Iris pigment epithelial cell (primary cell): Measurements from ENCODE around the gene AREL1.
A peak's percentile ranks its signal among the peaks of the same experiment; 100 is the strongest.

Source experiments
- DNase-seq: peaks from one replicate; pipeline ENCODE4 v3.0.0-alpha.2; 2011; ENCODE audit warnings: low read depth

AREL1 gene

DNA sequence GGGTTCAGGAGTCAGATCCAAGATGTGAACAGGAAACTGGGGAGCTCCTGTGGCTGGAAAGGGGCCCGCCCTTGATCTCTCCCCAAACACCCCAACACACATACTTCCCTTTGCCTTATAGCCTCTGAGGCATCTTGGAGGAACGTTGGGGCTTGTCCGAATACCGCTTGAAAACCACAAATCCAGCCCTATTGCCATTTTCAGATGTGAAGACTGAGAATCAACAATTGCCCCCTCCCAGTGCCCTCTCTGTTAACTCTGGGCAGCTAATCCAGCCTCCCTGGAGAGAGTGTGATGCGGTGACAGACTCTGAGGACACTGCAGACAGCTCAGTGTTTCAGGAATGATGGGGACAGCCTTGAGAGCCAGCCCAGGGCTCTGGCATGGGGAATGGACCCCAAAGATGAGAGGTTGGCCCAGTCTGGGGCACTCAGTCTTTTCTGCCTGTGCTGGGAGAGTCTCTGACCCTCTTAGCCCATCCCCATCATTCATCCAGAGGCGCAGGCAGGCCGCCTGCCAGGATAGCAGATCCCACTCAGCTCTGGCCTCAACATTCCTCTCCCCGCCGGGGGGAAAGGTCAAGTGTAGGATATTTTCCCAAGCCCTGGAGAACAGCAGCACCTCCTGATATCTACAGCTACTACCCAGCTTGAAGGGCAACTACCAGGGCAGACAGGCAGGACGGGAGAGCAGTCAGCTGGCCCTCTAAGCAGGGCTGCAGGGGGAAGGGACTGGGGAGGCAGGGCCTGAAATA, 76.3 kb downstream of the AREL1 start:
- peak; percentile 56 for DNase-seq

DNA sequence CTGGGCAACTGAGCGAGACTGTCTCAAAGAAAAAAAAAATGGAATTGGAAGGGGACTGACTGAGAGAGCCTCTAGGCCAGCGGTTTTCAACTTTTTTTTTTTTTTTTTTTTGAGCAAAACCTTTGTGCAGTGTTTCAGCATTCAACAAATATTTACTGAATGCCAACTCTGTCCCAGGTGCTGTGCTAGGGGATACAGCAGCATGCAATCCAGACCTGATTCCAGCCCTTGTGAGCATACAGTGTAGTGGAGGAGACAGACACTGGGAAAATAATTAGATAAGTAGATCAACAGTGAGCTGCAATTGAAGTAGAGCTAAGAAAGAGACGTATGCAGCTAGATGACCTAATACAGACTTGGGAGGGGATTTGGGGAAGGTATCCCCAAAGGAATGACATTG, 77.0 kb downstream of the AREL1 start:
- DNase-seq: no peak

DNA sequence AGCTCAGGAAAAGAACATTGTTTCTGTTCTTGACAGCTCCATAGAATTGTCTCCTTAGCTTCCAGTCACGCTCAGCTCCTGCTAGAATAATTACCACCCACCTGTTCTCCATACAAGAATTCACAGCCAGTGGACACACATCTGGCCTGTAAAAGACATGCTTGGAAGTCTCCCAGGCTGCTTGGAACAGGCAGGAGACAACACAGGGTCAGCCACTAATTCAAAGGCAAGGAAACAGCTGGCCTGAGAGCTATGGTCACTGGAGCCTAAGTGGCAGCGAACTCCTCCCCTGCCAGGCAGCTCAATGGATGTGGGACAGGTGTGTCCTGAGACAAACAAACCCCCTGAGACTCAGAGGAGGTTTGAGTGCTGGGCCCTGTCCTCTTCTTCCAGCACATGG, 77.9 kb downstream of the AREL1 start:
- DNase-seq: no peak

DNA sequence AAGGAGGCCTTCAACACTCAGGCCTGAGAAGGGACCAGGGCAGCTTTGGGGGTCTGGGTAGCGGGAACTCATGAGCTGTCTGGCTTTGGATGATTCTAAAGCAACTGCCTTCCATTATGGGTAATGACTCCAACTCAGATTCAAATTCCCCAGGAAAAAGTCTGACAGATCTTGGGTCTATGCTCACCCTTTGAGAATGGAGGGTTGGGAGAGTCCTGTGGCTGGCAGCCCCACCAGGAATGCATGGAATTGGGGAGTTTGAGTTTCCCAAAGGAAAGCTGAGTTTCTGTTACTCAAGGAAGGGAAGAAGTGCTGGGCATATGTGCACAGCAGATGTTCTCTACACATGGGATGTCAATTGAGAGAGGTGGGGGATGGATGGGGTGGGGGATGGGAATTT, 78.4 kb downstream of the AREL1 start:
- DNase-seq: no peak

DNA sequence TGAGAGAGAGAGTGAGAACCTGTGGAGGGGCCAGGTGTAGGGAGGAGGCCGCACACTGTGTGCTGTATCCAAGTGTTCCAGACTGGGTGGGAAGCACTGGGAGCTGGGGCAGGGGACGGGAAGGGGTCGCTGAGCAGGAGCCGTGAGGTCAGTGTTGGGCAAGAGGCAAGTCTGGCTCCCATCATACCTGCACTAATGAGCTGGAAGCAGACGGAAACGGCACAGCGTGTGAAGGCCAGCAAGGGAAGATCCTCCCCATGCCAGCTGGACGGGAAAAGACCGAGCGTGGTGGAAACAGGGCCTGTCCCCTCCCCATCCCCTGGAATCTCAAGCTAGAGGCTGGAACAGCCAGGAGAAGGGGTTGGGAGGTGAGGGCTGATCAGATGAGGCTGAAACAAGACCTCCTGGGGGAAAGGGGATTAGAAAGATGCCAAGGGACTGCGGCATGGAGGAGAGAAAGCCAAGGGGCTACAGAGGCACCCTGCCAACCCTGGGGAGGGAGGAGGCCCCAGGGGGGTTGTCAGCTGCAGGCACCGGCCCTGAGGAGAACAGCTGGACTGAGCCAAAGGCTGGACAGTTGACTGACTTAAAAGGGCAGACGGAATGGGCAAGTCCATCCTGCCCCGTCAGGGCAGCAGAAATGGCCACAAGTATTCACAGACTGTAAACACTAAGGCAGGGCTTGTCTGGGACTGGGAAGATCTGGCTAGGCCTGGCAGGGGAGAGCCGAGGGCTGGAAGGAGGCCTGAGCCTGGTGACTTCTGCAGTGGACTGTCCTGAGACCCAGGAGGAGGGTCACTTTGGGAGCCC, 81.8 kb downstream of the AREL1 start:
- peak; percentile 52 for DNase-seq

DNA sequence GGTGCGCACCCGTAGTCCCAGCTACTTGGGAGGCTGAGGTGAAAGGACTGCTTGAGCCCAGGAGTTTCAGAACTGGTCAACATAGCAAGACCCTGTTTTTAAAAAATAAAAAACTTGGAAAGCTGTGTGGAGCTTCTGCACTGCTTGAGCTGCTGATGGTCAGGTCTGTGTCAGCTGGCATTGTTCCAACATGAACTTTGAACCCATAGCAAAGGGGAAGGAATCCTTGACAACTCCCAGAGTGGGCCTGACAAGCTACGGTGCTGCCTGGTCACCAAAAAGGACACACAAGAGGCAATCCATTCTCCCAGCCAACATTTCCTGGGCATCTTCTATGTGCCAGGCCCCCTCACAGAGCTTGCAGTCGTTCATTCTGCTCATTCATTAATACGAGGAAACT, 84.5 kb downstream of the AREL1 start:
- DNase-seq: no peak

DNA sequence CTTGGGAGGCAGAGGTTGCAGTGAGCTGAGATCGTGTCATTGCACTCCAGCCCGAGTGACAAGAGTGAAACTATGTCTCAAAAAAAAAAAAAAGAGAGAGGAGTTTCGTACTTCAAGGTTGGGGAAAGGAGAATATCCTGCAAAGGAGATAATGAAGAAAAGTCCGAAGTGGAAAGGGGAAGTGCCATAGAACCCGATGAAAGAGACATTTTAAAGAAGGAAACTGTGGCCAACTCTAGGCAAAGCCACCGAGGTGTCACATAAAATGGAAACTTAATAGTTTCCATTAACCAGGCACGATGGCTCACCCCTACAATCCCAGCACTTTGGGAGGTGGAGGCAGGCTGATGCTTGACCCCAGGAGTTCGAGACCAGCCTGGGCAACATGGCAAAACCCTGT, 85.8 kb downstream of the AREL1 start:
- no peak for DNase-seq

DNA sequence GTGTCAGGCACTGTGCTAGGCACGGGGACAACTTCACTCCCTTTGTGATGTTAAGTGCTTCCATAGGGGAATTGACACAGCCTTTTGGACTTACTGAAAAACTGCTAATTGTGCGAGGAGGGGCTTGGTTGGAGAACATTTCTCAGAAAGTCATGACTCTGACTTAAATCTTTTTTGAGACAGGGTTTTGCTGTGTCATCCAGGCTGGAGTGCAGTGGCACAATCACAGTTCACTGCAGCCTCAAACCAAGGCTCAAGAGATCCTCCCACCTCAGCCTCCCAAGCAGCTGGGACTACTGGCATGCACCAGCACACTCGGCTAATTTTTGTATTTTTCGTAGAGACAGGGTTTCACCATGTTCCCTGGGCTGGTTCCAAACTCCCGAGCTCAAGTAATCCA, 90.6 kb downstream of the AREL1 start:
- no peak for DNase-seq

DNA sequence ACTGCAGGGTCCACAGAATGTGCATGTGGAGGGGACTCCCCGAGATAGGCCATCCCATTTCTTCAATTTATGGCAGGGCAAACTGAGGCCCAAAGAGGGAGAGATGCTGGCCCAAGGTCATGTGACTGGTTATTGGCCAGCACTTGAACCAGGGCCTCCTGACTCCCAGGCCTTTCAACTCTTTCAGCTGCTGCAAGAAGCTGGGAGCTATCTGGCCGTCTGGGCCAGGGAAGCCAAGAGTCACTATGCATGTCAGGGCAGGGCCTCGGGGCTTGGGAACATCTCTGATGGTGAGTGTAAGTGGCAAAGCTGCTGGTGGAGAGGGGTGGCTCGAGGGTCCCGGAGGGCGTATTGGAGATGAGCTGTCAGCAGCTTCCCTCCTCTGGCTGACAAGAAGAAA, 91.3 kb downstream of the AREL1 start:
- no peak for DNase-seq

DNA sequence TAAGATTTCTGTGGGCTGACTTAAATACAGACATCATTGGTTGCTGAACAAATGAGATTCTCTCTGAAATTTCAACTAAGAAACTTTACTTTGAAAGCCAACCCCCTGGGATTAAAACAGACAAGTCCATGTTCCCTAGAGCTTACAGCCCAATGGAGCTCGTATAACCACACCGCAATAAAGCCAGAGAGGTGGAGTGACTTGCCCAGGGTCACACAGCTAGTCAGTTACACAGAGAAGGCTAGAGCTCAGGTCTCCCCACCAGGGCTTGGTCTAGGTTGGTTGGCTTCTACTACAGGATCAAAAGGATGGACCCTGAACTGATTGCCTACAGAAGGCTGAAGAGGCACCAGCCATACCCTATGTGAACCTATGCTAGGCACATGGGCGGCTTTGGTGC, 92.0 kb downstream of the AREL1 start:
- no peak for DNase-seq

DNA sequence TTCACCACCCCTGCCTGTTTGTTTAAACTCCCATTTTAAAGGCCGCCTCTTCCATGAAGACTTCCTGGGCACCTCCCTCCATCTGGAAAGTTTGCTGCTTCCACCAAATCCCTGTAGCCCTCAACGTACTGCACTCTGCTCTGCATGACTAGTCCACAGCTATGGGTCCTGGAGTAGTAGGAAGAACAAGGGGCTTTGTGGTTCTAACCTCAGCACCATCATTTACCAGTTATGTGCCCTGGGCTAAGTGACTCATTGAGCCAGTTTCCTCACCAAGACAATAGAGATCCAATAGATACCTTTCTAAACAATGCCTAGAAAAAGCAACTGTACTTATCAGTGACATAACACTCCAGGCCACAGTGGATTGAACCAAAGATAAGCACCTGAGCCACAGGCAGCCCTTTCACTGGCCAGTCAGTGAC, 92.4 kb downstream of the AREL1 start:
- DNase-seq: peak; percentile 97

DNA sequence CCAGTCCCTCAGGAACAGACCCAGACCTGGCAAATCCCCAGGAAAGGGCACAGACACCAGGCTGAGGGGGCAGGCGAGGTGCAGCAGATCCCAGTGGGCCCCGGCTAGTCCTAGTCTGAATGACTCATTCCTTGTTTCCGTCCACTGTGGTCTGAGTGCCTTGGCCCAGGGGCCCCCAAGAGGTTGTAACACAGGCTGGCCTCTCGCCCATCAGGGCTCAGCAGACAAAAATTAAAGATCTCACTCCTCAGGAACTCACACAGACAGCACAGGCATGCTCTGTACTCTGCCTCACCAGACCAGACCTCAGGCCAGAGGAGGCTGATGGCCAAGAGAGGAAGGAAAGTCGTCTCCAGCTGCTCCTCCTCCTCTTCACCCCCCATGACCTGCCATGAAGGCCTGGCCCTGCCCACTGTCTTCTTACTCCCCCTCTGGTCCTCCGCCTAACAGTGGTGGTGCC, 93.2 kb downstream of the AREL1 start:
- peak; percentile 99 for DNase-seq

DNA sequence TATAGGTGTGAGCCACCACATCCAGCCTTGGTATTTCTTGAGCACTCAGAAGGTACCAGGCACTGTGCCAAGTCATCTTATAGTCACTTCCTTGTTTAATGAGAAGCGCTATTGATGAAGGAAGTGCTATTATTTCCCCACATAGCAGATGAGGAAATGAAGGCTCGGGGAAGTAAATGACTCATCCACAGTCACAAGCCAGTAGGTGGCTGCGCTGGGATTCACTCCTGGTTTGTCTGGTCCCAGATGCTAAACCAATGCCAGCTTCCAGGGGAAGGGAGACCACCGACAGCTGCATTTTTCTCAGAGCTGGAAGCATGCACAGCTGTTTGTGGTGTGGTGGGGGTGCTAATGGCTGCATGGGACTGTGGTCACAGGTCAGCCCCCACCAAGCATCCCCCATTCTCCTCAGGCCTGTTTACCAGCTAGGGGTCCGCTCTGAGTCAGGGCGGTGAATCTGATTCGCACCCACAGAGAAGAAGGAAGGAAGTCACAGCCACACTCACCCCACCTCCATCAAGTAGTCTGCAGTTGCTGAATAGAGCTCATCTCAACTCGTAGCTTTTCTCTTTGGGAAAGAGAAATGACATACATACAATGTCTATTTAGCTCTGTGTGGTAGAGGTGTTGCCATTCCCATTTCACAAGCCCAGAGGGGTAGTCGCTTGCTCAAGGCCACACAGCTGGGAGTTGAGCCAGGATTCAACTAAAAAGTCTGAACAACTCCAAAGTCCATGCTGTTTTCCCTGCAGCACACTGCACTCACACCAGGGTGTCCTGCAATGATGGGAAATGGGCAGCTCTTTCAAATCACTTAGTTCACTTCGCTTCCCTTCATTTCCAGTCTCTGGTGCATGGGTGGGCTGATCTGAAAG, 94.6 kb downstream of the AREL1 start:
- DNase-seq: peak; percentile 78

DNA sequence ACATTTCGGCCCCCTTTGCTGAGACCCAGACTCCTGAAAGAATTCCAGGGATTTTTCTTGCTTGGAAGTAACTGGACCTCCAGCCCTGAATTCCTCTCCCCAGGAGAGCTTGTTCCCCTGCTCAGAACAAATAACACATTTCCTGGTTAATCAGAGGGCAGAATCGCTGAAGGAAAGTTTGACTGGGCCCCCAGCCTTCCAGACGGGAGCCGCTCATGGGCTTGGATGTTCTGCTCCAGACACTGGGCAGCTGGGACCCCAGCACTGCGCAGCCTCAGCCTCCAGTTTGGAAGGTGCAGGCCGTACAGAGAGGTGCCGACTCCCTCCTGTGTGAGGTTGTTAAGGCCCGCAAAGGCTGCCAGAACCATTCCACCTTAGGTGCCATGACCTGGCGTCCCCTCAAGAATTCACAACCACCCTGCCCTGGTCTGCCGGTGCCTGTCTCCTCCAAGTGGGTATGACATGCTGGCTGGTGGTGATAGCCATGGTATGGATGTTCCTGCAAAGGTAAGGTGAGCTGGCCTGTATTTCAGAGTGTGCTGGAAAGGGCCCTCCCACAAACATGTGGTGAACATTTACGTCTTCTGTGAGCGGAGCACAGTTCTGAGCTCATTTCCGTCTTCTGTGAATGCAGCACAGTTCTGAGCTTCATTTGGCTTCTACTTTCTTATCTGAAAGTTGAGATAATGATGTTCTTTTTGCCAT, 95.7 kb downstream of the AREL1 start:
- DNase-seq: peak; percentile 80

DNA sequence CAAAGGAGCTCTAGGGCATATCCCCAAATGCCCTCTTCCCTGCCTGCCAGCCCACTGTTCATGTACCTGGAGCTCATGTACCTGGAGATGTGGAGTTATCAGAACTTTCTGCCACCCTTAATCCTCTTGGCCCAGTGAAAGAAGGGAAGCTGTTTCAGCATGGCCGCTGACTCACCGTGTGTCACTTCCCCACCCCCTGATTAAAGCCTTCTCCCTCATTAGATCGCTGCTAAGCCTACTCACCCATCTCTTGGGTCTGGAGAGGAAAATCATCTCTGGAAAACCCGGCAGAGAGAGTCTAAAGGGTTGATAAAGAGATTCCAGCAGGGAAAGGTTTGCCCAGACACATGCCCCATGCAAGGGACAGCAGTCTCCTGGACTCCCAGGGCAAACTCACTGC, 96.4 kb downstream of the AREL1 start:
- peak; percentile 90 for DNase-seq

DNA sequence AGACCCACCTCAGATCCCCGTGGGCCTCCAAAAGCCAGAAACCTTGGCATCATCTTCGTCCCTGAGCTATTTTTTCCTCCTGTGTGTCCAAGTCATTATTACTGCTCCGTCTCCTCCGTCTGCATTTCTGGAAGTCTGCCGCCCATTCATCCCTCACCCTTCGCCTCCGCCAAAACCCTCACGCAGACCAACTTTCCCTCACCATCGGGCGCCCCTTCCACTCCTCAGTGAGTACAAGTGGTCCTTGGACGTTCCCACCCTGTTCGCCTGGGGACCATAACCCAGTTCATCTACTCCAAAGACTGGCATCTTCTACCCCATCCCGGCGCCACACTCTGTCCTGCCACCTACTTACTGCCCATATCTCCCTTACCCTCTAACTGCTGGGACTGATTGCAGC, 97.1 kb downstream of the AREL1 start:
- no peak for DNase-seq

DNA sequence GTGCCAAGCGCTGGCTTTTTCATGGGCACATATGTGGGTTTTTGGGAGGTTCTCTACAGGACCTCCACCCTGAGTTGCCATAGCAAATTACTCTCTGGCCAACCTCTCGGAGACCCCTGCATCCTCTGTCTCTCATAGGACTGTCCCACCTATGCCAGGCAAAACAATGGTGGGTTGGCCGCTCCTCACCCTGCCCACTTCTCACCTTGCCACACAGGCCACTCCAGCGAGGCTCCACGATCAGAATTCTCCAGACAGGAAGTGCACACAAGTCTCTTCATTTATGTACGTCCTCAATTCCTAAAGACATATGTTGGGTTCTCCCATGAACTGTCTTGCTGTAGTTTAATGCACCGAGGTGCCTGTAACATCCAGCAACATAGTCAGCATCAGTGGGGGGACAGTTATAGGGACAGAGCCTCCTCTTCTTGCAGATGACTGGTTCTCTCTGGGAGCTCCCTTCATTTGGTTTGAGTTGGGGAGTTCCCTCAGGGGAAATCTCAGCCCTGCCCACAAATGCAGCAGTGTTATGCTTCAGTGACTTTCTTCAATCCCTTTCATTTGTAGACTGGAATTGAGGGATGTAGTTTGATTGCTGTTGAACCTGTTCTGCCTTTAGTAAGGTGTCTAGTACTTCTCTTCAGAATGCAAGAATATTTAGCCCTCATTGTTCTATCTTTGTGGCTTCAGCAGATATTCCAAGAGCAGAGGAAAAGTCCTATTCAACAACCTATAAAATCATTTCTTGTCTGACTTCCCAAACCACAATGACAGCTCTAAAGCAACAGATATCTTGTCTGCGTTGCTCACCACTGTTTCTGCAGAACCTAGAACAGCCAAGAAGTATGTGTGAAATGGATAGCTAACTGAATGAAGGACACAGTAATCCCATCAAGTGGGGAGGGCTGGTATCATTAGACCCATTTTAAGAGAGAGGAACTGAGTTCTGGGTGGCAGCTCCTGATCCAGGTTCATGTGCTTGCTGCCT, 98.1 kb downstream of the AREL1 start:
- DNase-seq: no peak

DNA sequence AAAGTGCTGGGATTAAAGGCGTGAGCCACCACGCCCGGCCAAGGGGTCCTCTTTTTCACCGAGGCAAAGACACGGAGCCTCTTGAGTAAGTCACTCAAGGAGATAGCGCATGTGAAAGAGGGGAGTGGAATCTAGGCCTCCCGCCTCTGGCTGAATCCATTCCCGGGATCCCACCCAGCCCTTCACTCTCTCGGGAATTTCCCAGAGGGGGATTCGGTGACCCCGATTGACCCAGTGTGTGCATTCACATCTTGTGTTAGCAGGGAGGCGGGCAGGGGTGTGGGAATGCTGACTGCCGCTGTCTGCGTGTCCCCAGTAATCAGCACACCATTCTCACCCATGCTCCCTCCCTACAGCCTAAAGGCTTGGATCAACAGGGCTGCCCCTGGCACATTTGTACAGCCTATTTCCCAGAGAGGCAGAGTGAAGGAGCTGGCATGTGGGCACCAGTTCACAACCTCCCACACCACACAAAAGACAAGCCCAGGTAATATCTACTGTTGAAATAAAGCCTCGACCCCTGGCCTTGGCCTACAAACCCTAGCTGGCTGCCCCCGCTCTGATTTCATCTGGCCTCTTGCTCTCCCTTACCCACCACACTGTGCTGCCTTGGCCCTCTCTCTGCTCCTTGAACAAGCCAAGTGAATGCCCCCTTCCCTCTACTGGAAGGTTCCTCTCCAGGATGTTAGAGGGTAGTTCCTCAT, 99.5 kb downstream of the AREL1 start:
- no peak for DNase-seq

DNA sequence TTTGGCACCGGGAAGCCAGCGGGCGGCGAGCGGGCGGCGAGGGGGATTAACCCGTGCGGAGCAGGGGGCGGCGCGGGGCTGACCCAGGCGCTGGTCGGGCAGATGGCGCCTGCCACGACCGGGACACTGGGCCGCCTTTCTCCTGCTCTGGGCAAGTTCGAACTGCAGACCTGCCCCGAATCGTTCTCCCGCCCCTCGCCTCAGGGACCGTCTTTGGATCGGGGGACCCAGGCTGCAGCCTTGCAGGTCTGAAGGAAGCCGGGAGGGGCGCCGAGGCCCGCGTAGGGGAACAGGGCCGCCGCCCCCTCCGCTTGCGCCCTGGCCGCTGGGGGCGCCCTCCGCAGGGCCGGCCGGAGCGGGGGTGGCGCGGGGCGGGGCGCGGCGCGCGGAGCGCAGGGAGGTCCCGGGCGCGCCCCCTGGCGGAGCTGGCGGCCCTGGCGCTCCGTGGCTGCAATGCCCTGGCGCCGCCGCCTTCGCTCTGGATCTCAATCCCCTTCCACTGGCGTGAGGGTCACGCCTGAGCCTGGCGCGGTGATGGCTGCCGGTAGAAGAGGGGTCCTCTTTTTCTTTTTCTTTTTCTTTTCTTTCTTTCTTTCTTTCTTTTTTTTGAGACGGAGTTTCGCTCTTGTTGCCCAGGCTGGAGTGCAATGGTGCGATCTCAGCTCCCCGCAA, 100.4 kb downstream of the AREL1 start:
- peak; percentile 82 for DNase-seq
